Activated CD4-positive, alpha-beta T cell treated with anti-CD3 and anti-CD28 coated beads for 24 hours (primary cell): ENCODE data around the gene GPNMB.
"Not testable (repeated sequence)": the region's sequence is repeated elsewhere in the genome, so short reads cannot be mapped to it uniquely, and the experiment has no call there.

ENCODE experiments used
- DNase-seq, 2 donors: peaks; one replicate each; pipeline ENCODE4 v3.0.0-alpha.2; 2020; ENCODE audit warnings: low read depth in 2 of 2

The GPNMB gene

GRCh38 chr7:23246555-23246954 lies at the start of gene GPNMB:
Gene GPNMB (plus strand): TSS chr7:23246775. CDS start chr7:23246858, 83 bp downstream.
- DNase-seq = no peak

- DNase-seq = not testable (repeated sequence)
Observed at GRCh38 chr7:23197745-23198144, 48.8 kb upstream of the GPNMB start.

DNA sequence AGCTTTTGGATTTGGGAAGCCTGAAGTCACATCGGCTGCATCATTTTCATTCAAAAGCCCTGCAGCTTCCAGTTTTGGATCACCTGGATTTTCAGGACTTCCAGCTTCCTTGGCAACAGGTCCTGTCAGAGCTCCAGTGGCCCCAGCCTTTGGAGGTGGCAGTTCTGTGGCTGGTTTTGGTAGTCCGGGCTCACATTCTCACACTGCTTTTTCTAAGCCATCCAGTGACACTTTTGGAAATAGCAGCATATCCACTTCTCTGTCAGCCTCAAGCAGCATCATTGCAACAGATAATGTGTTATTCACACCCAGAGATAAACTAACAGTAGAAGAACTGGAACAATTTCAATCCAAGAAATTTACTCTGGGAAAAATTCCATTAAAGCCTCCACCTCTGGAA lies 46.2 kb upstream of the GPNMB start:
- DNase-seq = no peak

- no peak for DNase-seq
Observed at GRCh38 chr7:23204241-23204640, 42.3 kb upstream of the GPNMB start.

DNA sequence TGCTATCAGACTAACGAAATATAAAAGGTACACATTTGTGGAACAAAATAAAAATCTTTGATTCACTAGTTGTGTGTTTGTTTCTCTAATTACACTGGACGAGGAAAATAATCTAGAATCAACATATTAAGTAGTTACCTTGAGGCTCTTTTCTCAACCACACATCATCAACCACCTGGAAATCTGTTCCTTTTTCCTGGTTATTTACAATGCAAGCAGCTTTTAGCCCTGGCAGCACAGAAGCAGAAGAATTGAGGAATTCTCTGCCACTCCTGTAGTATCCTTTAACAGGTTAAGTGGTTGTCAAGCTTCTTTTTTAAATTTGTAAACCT lies 41.0 kb upstream of the GPNMB start:
- no peak for DNase-seq

DNA sequence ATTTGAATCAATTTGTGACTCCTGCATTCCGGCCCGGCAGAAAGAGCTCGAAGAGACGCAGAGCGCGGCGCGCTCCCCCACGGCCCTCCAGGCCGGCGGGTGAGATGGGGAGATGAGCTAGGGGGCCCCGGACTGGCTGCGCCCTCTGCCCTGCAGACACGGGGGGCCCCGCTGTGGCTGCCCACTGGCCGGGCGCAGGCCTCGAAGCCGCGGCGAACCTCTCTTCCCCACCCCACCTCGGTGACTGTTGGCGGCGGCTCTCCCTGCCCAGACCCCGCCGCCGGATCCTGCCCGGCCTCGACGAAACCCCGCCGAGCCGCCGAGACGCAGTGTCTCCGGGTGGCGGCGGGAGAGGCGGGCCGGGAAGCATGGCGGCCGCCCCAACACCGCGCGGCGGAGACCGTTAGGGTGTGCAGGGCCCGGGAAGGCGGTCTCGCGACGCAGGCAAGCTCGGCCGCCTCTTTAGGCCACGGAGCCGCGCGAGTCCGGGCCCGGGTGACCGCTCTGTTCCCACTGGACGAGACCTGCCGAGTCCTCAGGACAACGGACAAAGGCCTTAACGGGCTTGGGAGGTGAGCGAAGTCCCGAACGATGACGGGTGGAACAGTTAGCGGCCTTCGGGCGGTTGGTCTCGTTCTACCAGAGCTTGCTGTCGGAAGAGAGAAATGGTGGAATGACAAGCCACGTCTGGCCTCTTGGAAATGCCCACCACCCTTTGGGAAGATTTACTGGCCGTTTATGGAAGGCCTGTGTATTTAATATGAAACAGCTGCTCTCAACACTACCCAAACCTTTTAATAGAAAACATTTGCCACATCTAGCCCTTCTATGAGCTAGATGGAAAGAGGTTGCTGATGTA lies 40.4 kb upstream of the GPNMB start:
- DNase-seq = no peak

DNA sequence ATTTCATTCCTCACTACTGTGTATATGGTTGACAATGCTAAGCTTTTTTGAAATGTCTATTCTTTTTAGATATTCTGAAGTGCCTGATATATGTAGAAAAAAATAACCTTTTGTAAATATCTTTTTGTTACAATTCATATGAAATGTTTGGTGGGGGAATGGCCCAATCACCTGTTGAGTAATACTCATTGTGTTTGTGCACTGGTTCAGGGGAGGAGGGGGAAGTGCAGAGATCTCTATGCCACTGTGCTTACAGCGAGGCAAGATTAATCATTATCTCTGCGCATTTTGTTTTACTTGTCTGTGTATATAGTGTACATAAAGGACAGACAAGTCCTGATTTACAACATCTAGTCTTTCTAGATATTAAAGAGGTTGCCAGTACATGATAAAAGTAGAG lies 39.6 kb upstream of the GPNMB start:
- no peak for DNase-seq

DNA sequence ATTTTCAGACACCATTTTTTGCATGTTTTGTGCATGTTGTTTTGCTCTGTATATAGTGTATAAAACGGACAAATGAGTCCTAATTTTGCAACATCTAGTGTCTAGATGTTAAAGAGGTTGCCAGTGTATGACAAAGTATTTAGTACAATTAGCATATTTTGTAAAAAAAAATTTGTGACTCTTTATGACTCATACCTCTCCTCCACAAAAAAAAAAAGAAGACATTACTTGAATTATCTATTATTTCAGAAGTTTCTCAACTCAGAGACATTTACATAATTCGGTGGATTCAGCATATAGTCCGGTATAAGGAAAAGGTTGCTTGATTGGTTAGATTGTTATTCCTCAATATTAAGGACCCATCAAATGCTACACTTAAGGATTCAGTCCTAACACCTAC lies 38.7 kb upstream of the GPNMB start:
- no peak for DNase-seq

DNA sequence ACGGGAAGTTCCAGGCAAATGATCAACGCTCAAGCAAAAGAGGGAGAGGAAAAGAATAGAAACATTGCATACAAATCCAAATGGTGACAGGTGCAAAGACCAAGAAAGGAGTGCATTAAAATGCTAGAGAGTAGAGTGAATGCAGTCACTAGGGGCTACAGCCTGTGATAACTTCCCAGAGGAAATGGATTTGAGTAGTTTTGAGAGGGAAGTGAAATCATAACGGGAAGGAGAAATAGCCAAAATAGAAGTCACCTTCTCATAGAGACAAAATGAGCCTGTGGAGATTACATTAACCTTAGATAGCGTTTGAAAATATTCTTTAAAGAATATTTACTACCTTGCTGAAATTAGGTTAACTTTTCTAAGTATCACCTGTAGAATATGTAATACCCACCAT lies 38.3 kb upstream of the GPNMB start:
- no peak for DNase-seq

DNA sequence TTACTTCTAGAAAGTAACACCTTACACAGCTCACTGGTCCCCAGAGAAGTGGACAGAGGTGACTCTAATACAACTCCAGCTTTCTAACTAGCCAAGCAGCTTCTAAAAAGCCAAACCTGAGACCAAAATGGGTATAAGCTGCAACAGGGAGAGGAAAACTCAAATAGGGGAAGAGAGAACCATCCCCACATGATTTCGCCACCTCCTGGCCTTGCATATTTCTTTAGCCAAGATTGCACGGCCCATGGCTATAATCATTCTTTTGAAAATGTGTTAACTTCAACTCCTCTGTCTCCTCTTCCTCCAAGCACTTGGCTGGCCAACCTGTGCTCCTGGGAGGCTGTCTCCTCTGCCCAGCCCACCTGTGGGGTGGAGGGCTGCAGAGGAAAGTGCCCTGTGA lies 36.1 kb upstream of the GPNMB start:
- no peak for DNase-seq

GRCh38 chr7:23211589-23211988 lies 35.0 kb upstream of the GPNMB start:
- DNase-seq = no peak

DNA sequence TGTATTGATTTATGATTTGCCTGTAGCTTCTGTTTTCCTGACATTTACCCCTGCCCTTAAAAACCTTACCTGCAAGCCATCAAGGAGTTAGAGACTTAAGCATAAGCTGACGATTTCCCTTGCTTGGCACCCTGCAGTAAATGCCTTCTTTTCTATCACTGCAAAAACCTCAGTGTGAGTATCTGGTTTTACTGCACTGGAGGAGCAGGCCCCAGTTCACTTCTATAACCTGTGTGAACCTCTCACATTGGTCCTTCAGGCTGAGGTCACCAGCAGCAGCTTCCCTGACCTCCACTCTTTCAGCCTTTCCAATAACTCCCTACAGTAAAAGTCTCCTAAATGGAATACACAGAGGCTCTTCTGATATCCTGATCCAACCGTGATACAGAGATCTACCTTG lies 34.2 kb upstream of the GPNMB start:
- no peak for DNase-seq

- DNase-seq = no peak
Observed at GRCh38 chr7:23212841-23213240, 33.7 kb upstream of the GPNMB start.

GRCh38 chr7:23213755-23214154 lies 32.8 kb upstream of the GPNMB start:
- DNase-seq = no peak

DNA sequence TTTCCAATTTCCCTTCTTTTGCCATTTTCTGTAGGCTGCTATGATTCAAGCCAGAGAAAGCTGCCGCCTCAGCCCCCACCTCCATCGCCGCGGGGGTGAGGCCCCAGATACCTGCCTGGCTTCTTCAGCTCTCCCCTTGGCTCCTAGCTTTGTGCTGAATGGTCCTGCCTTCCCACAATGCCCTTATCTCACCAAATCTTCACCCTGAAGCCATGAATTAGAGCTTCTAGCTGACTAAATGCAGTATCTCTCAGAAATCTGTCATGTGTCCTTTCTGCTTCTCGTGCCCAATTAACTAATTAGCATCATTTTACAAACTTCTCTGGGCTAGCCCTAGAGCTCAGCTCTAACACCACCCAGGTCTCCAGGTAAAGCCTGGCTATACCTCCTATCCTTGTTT lies 32.2 kb upstream of the GPNMB start:
- DNase-seq = no peak

- no peak for DNase-seq
Observed at GRCh38 chr7:23214938-23215337, 31.6 kb upstream of the GPNMB start.

DNA sequence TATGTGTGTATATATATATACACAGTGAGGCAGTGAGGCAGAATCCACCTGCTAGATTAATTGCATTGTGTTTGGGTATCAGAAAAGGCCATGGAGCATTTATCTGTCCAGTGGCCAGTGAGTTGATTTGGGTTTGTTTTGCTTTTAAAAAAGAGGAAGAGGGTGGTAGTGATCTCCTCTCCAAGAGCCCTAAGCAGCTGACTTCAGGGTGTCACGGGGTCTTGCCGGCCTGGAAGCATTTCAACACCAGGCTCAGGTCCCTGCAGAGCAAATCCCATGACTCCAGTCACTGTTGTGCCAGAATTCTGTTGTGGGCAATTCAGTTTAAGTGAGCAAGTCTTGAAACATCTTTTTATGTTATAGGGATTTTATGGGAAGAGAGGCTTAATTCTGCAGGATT lies 30.6 kb upstream of the GPNMB start:
- DNase-seq = no peak

DNA sequence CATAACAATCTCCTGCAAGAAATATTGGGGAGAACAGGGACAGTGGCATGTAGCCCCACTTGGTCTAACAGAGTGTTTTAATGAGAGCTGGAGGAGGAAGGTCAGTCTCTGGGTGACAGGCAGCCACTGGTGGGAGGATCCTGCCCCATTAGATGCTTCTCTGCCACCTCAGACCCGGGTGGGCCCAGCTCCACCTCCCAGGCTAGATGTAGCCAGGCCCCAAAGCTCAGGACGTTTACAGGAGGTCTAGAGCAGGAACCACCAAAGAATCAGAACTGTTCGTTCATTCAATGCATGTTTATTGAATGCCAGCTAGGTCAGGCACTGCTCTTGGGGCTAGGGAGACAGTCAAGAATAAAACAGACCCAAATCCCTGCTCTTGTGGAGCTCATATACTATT lies 28.4 kb upstream of the GPNMB start:
- no peak for DNase-seq

GRCh38 chr7:23220690-23221305 lies 25.8 kb upstream of the GPNMB start:
- no peak for DNase-seq

DNA sequence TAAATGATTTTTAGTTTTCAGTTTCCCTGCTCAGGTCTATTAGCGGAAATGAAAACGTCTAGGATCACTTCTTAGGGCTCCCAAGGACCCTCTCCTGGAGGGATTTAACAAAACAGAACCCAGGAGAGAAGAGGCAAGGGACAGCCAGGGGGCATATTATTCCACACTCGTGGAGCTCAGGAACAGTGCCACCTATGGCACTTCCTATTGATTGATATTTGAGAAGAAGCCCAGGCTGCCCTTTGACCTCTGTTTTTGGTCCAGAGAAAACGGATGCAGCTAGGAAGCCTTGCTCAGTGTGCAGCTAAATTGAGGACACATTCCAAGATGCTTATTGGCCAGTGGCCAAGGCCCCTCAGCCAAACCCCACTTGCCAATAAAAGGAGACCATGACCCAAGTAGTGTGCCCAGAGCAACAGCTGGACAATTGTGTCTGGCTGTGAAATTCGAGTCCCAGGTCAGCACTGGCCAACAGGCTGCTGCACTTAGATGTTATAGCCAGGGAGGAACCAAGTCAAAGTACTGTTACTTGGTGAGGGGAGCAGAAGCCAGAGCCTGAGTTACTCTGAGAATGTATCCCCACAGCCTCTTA lies 24.0 kb upstream of the GPNMB start:
- DNase-seq = no peak

GRCh38 chr7:23224364-23224763 lies 22.2 kb upstream of the GPNMB start:
- not testable (repeated sequence) for DNase-seq

- DNase-seq = no peak
Observed at GRCh38 chr7:23226844-23227450, 19.6 kb upstream of the GPNMB start.

GRCh38 chr7:23228412-23228811 lies 18.2 kb upstream of the GPNMB start:
- DNase-seq = no peak
